Measurements from ENCODE around the gene SERGEF.

- TF ChIP-seq CTCF (IDR thresholded peaks at IDR 0.05) (no peak), POLR2A (IDR thresholded peaks at IDR 0.05) (no peak), EP300 (IDR thresholded peaks at IDR 0.05) (no peak)
Observed at GRCh38 chr11:17936790-17937189, 76.1 kb downstream of the SERGEF start.

Data from tibial nerve (tissue), 4 donors.